BJ (cell line): ENCODE measurements around the gene GSTM3. TPM values are rescaled to one million over a fixed set of nuclear protein-coding genes. Genes with fewer than 3 reads are reported as not detected.
"Not testable (repeated sequence)": the region's sequence is repeated elsewhere in the genome, so short reads cannot be mapped to it uniquely, and the experiment has no call there.

Experiments used
- CTCF ChIA-PET: fragments of 350-600 bp; formaldehyde crosslinking; extraction: SDS; loops from one replicate; lab custom pipeline; 2021; ENCODE audit warnings: antibody characterized with exemption, inconsistent platforms; lab: Yijun Ruan, JAX
- POLR2A ChIA-PET: fragments of 300-600 bp; sonication (Branson Sonifier 250); formaldehyde crosslinking; extraction: SDS; loops from one replicate; lab custom pipeline; 2021; ENCODE audit warnings: antibody characterized with exemption; lab: Charles Lee
- DNase-seq: peaks from one replicate; pipeline ENCODE4 v3.0.0-alpha.2; 2011; ENCODE audit warnings: low read depth
- H3K27me3 ChIP-seq: 2 replicates; pipeline ENCODE4 v1.6.0; 2011; ENCODE audit warnings: low read length; ENCODE audit not compliant: control insufficient read depth, insufficient read depth
- H3K36me3 ChIP-seq: 2 replicates; pipeline ENCODE4 v1.5.1; 2011; ENCODE audit warnings: low read length; ENCODE audit not compliant: control insufficient read depth, insufficient read depth
- H3K4me3 ChIP-seq: 2 replicates; pipeline ENCODE4 v1.5.1; 2011; ENCODE audit warnings: low read depth, mild to moderate bottlenecking, control low read depth, low read length
- polyA plus RNA-seq: library from polyadenylated mRNA; depleted of rRNA; stranded (reverse); fragments of >200 nt; gene quantifications from 2 replicates; pipeline ENCODE4 v1.2.3, GENCODE V29; 2011
- TF ChIP-seq, protein P1 (sequence below): IDR thresholded peaks from 2 replicates; pipeline ENCODE4 v1.5.1; 2011; ENCODE audit warnings: low read depth, mild to moderate bottlenecking, control low read depth, inconsistent platforms, low read length, moderate library complexity; ENCODE audit not compliant: insufficient read depth

The GSTM3 gene
- polyA plus RNA-seq, 1 experiment, result 113 TPM

DNA sequence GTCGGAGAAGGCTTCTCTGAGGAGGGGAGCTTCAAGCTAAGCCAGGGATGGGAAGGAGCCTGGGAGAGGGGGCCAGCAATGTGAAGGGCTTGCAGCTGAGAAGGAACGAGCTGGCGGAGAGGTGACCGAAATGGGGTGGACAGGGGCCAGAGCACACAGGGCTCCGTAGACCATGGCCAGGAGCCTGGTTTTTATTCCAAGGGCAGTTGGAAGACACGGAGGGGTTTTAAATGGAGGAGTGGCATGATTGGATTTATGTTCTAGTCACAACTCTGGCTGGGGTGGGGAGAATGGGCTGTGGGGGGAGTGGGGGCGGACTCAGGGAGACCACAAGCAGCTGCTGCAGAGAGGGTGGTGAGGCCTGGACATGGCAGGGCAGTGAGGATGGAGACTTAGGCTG, 28.0 kb upstream of the GSTM3 start:
- CTCF ChIA-PET, result interaction anchor here (0.9 to 26.2 kb wide), 6 partner anchors 20 to 226 kb away, joined by 3 to 763 read pairs (median 128); partner anchors contain the start of genes AHCYL1, GNAI3 and GPR61
- TF ChIP-seq, protein P1, sequence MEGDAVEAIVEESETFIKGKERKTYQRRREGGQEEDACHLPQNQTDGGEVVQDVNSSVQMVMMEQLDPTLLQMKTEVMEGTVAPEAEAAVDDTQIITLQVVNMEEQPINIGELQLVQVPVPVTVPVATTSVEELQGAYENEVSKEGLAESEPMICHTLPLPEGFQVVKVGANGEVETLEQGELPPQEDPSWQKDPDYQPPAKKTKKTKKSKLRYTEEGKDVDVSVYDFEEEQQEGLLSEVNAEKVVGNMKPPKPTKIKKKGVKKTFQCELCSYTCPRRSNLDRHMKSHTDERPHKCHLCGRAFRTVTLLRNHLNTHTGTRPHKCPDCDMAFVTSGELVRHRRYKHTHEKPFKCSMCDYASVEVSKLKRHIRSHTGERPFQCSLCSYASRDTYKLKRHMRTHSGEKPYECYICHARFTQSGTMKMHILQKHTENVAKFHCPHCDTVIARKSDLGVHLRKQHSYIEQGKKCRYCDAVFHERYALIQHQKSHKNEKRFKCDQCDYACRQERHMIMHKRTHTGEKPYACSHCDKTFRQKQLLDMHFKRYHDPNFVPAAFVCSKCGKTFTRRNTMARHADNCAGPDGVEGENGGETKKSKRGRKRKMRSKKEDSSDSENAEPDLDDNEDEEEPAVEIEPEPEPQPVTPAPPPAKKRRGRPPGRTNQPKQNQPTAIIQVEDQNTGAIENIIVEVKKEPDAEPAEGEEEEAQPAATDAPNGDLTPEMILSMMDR, result no peak
- DNase-seq, result no peak
- H3K4me3 ChIP-seq, result no peak overlapping the region
- no peaks in the 10 kb centered on the region for H3K36me3 ChIP-seq
- H3K27me3 ChIP-seq, result no peaks in the 10 kb centered on the region
- POLR2A ChIA-PET, result interaction anchor here (0.7 kb wide), 1 partner anchor 128 kb away, joined by 4 read pairs; no protein-coding TSS in a partner anchor

DNA sequence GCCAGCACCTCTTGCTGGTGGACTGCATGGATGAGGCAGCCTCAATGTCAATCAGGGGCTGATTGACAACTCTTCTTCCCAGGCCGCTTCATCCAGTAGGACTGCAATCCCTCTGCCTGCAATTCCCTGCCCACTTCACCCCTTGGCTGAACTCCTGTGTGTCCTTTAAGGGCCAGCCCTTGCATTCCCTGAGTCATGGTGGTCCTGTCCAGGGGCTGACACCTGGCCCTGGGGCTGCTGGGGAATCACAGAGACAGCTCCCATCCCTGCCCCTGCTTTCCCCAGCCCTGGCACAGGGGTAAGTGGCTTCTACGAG, 27.5 kb upstream of the GSTM3 start:
- TF ChIP-seq, protein P1, result no peak
- ChIA-PET POLR2A (no interaction called here), CTCF (interaction anchor here (11.1 to 26.2 kb wide), 2 partner anchors 129 to 214 kb away, joined by 288 to 763 read pairs; partner anchors contain the start of gene AHCYL1)
- Histone ChIP-seq H3K27me3 (no peaks in the 10 kb centered on the region), H3K36me3 (no peaks in the 10 kb centered on the region), H3K4me3 (no peak overlapping the region)
- no peak for DNase-seq

DNA sequence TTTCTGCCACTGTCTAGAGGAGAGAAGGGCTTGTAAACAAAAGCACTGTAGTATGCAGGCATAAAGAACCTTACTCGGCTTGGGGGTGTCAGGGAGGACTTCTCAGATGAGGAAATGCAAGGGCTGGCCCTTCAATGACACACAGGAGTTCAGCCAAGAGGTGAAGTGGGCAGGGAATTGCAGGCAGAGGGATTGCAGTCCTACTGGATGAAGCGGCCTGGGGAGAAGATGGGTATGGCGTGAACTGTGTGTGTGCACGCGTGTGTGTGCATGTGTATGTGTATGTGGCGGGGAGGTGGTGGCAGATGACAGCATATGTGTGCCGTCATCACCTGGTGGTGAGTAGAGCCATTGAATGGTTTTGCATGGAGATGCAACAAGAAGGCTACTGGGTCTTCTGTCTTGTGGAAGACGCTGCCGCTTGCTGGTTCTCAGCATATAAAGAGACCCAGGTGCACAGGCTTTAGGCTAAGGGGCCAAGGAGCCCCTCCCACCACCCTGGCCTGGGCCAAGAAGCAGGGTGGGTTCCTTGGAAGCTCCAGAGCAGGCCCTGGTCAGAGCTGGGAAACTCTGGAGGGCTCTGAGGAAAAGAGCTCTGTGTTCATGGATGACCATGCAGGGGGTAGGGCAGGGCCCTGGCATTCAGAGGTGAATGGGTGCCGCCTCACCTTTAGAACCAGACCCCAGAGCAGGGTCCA, 26.9 kb upstream of the GSTM3 start:
- Histone ChIP-seq H3K27me3 (no peaks in the 10 kb centered on the region), H3K4me3 (no peak overlapping the region), H3K36me3 (no peaks in the 10 kb centered on the region)
- ChIA-PET POLR2A (no interaction called here), CTCF (interaction anchor here (11.1 kb wide), 1 partner anchor 129 kb away, joined by 288 read pairs; no protein-coding TSS in a partner anchor)
- TF ChIP-seq, protein P1, result no peak
- DNase-seq, result no peak

DNA sequence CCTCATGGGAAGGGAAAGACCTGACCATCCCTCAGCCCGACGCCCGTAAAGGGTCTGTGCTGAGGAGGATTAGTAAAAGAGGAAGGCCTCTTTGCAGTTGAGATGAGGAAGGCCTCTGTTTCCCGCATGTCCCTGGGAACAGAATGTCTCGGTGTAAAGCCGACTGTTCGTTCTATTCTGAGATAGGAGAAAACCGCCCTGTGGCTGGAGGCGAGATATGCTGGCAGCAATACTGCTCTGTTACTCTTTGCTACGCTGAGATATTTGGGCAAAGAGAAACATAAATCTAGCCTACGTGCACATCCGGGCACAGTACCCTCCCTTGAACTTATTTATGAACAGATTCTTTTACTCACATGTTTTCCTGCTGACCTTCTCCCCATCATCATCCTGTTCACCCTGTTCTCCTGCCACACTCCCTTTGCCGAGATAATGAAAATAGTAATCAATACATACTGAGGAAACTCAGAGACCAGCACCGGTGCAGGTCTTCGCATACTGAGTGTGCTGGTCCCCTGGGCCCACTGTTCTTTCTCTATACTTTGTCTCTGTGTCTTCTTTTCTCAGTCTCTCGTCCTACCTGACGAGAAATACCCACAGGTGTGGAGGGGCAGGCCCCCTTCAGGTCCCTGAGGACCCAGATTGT, 26.3 kb upstream of the GSTM3 start:
- POLR2A ChIA-PET, CTCF ChIA-PET, DNase-seq: not testable (repeated sequence)

DNA sequence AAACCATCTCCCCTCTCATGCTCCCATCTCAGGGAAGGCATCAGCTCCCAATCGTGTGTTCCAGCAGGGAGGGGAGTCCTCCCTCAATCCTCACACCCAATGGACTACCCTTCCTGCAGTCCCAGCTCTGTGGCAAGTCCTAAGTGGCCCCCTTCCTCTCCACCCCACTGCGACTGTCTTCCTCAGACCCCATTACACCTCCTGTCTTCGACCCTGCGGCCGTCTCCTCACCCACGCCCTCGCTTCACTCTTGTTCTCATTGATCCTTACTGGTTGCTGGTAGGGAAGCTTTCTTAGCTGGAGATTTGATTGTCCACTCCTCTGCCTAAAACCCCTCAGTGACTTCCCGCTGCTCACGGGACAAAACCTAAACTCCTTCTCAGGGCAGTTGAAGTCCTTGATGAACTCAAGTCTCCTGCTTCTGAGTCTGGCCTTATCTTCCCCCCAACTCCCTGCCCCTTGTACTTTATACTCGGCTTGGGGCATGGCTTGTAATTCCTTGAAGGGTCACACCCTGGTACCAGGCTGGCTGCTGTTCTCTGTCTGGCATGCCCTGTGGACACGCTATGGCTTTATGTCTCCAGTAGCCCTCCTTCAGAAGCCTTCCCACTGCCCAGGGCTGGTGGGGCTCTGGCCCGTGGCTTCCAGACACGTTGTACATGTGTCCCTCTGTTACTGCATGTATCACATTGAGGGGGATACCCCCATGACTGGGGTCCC, 25.2 kb upstream of the GSTM3 start:
- Histone ChIP-seq H3K4me3 (no peak overlapping the region), H3K27me3 (no peaks in the 10 kb centered on the region), H3K36me3 (no peaks in the 10 kb centered on the region)
- no peak for DNase-seq
- CTCF ChIA-PET, result interaction anchor here (0.7 to 1.8 kb wide), 7 partner anchors 9 to 220 kb away, joined by 3 to 6 read pairs (median 5); partner anchors contain the start of gene AHCYL1
- POLR2A ChIA-PET, result no interaction called here
- TF ChIP-seq, protein P1, result no peak

More for the DNA sequence above, 26.3 kb upstream of the GSTM3 start:
- H3K27me3 ChIP-seq, H3K4me3 ChIP-seq, H3K36me3 ChIP-seq: not testable (repeated sequence)
